Skeletal muscle tissue (tissue), 4 donors: Measurements from ENCODE around the gene ZRANB1. TPM values are rescaled to one million over a fixed set of nuclear protein-coding genes. Genes with fewer than 3 reads are reported as not detected.
"Not testable (repeated sequence)": the region's sequence is repeated elsewhere in the genome, so short reads cannot be mapped to it uniquely, and the experiment has no call there.

Experiments
- H3K27ac ChIP-seq: one replicate; pipeline ENCODE4 v1.7.0; 2013; ENCODE audit warnings: mild to moderate bottlenecking, low read depth, low read length, inconsistent platforms
- H3K27me3 ChIP-seq, 3 donors: one replicate each; pipeline ENCODE4 v1.7.0; 2013; ENCODE audit warnings: low read length in 3 of 3; ENCODE audit not compliant: control insufficient read depth in 3 of 3, insufficient read depth in 3 of 3
- H3K36me3 ChIP-seq, 3 donors: one replicate each; pipeline ENCODE4 v1.7.0; 2013; ENCODE audit warnings: low read length in 3 of 3; ENCODE audit not compliant: control insufficient read depth in 3 of 3, insufficient read depth in 3 of 3
- H3K4me1 ChIP-seq, 3 donors: one replicate each; pipeline ENCODE4 v1.7.0; 2013; ENCODE audit warnings: low read length in 3 of 3, mild to moderate bottlenecking in 3 of 3; ENCODE audit not compliant: control insufficient read depth in 3 of 3, insufficient read depth in 3 of 3
- H3K4me3 ChIP-seq, 3 donors: one replicate each; pipeline ENCODE4 v1.7.0; 2013; ENCODE audit warnings: low read length in 3 of 3
- H3K9ac ChIP-seq, 3 donors: one replicate each; pipeline ENCODE4 v1.7.0; 2013; ENCODE audit warnings: low read length in 3 of 3, mild to moderate bottlenecking in 3 of 3, moderate library complexity in 2 of 3, low read depth in 1 of 3
- H3K9me3 ChIP-seq, 3 donors: one replicate each; pipeline ENCODE4 v1.7.0; 2013; ENCODE audit warnings: low read length in 3 of 3; ENCODE audit not compliant: control insufficient read depth in 3 of 3
- total RNA-seq: library from RNA; depleted of rRNA; stranded (reverse); fragments of >200 nt; gene quantifications from one replicate; pipeline ENCODE4 v1.2.3, GENCODE V29; 2014
- donor health status: Osteomylitis.

ZRANB1 gene
- total RNA-seq, 1 donor from 2014 or later, result 36.5 TPM

DNA sequence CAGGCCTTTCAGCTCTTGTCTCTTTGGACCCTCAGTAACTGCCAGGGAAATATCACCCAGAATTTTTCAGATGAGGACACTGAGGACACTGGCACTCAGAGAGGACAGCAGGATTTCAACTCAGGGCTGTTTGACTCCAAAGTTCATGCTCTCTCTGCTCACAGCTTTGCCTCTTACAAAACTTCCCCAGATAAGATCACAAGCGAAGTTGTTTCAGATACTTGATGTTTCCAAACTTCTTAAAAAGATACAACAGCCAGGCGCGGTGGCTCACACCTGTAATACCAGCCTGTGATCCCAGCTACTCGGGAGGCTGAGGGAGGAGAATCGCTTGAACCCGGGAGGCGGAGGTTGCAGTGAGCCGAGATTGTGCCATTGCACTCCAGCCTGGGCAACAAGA lies 32.4 kb upstream of the ZRANB1 start:
- no peaks in the 10 kb centered on the region for H3K27me3 ChIP-seq
- no peak overlapping the region for H3K27ac ChIP-seq
- H3K36me3 ChIP-seq, result no peaks in the 10 kb centered on the region
- peaks cover 17 to 22% (median 17%) of the 10 kb centered on the region in 3 donors for H3K4me1 ChIP-seq
- H3K4me3 ChIP-seq, result no peak overlapping the region
- H3K9me3 ChIP-seq, result no peaks in the 10 kb centered on the region
- no peak overlapping the region for H3K9ac ChIP-seq

- Histone ChIP-seq H3K4me3 (peak overlapping the region in 2 of 3 donors; percentile 1 to 5), H3K36me3 (no peaks in the 10 kb centered on the region), H3K9me3 (no peaks in the 10 kb centered on the region), H3K27me3 (no peaks in the 10 kb centered on the region), H3K4me1 (peaks cover 21 to 28% (median 23%) of the 10 kb centered on the region in 3 donors), H3K9ac (peak overlapping the region in 1 of 3 donors; percentile 41), H3K27ac (peak overlapping the region; percentile 37)
These were observed 30.5 kb upstream of the ZRANB1 start for GRCh38 chr10:124911124-124912067.

DNA sequence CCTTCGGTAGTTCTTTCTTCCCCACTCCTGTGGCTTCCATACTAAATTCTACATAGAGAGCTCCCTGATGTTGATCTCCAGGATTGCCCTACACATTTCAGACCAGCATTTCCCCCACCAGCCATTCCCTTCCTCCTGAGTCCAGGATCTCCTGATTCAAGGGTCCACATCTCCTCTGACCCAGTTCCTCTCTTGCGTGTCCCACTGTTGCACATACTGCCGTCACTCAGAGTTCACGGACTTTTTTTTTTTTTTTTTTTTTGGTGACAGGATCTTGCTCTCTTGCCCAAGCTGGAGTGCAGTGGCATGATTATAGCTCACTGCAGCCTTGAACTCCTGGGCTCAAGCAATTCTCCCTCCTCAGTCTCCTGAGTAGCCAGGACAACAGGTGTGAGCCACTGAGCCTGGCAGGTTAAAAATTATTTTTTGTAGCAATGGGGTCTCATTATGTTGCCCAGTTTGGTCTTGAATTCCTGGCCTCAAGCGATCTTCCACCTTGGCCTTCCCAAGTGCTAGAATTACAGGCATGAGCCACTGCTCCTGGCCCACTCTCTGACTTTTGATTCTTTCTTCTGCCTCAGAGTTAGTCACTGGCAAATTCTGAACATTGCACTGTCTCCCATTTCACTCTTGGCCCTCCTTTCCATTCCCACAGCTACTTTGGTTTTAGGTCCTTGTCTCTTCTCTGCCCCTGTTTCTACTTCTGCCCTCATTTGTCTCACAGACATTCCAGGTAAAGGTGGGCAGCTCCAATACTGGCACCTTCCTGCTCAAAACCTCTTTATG lies 29.6 kb upstream of the ZRANB1 start:
- H3K36me3 ChIP-seq, result no peaks in the 10 kb centered on the region
- no peaks in the 10 kb centered on the region for H3K9me3 ChIP-seq
- H3K4me3 ChIP-seq, result peak overlapping the region in 1 of 3 donors; percentile 1
- peaks cover 21 to 28% (median 23%) of the 10 kb centered on the region in 3 donors for H3K4me1 ChIP-seq
- H3K27me3 ChIP-seq, result no peaks in the 10 kb centered on the region
- peak overlapping the region; percentile 37 for H3K27ac ChIP-seq
- H3K9ac ChIP-seq, result peak overlapping the region in 2 of 3 donors; percentile 14 to 26

DNA sequence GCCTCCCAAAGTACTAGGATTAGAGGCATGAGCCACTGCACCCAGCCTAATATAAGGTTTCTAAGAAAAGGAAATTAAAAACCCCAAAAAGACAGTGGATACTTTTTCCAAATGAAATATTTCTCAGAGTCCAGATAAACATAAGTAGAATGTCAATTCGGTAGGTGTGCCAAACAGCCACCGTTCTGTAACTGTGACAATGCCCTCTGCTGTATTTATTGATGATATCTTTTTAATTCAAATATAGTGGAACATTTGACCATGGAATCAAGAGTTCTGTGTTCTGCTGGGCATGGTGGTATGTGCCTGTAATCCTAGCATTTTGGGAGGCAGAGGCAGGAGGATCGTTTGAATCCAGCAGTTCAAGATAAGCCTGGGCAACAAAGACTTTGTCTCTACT lies 28.8 kb upstream of the ZRANB1 start:
- H3K4me3 ChIP-seq, result no peak overlapping the region
- H3K9me3 ChIP-seq, result no peaks in the 10 kb centered on the region
- no peaks in the 10 kb centered on the region for H3K27me3 ChIP-seq
- H3K27ac ChIP-seq, result no peak overlapping the region
- no peaks in the 10 kb centered on the region for H3K36me3 ChIP-seq
- H3K9ac ChIP-seq, result no peak overlapping the region
- peaks cover 21 to 28% (median 23%) of the 10 kb centered on the region in 3 donors for H3K4me1 ChIP-seq

DNA sequence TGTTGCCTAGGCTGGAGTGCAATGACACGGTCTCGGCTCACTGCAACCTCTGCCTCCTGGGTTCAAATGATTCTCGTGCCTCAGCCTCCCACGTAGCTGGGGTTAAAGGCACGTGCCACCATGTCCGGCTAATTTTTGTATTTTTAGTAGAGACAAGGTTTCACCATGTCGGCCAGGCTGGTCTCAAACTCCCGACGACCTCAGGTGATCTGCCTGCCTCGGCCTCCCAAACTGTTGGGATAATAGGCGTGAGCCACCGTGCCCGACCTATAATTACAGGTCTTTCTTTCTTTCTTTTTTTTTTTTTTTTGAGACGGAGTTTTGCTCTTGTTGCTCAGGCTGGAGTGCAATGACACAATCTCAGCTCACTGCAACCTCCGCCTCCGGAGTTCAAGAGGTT lies 27.5 kb upstream of the ZRANB1 start:
- not testable (repeated sequence) for H3K9ac ChIP-seq, H3K27me3 ChIP-seq, H3K27ac ChIP-seq, H3K9me3 ChIP-seq, H3K4me3 ChIP-seq, H3K36me3 ChIP-seq
- peaks cover 27 to 34% (median 32%) of the 10 kb centered on the region in 3 donors for H3K4me1 ChIP-seq

GRCh38 chr10:124916098-124916584 lies 25.8 kb upstream of the ZRANB1 start:
- H3K4me3 ChIP-seq, result peak overlapping the region; percentile 84 to 94 (median 93)
- H3K4me1 ChIP-seq, result peaks cover 27 to 43% (median 32%) of the 10 kb centered on the region in 3 donors
- H3K9ac ChIP-seq, result peak overlapping the region; percentile 97 to 99 (median 98)
- H3K9me3 ChIP-seq, result no peaks in the 10 kb centered on the region
- H3K36me3 ChIP-seq, result no peaks in the 10 kb centered on the region
- no peaks in the 10 kb centered on the region for H3K27me3 ChIP-seq
- H3K27ac ChIP-seq, result peak overlapping the region; percentile 96

DNA sequence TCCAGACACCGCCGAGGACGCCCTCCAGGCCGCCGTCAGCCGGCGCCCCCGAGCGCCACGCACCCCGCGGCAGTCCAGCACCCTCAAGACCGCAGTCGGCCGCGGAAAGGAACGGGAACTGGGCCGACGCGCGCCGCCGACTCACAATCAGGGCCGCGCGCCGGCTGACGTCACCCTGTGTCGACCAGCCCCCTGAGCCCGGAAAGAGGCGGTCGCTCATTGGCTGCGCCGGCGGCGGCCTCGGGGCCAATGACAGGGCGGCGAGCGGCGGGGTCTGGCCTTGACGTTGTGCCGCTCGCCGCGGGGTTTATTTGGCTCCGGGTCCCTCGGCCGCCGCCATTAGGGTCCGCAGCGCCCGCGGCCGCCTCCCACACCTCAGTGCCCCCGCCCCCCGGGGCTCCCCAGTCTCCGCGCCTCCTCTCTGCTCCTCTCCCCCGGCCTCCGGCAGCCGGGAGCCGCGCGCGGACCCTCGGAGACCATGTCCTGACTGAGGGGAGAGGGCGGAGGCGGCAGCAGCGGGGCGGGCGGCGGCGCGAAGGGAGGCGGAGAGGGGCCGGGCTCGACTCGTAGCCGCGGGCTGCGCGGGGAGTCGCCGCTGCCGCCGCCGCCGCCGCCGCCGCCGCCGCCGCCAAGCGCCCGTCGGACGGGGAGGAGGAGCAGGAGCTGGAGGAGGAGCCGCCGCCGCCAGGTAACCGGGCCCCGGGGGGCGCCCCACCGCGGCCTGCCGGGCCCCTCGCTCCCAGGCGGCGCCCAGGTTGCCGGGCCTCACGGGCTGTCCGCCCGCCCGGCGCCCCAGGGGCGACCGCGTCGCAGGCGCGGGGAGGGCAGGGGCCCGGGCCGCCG lies 25.1 kb upstream of the ZRANB1 start:
- Histone ChIP-seq H3K36me3 (no peaks in the 10 kb centered on the region), H3K4me1 (peaks cover 20 to 37% (median 29%) of the 10 kb centered on the region in 3 donors), H3K4me3 (peak overlapping the region; percentile 93 to 94 (median 93))

DNA sequence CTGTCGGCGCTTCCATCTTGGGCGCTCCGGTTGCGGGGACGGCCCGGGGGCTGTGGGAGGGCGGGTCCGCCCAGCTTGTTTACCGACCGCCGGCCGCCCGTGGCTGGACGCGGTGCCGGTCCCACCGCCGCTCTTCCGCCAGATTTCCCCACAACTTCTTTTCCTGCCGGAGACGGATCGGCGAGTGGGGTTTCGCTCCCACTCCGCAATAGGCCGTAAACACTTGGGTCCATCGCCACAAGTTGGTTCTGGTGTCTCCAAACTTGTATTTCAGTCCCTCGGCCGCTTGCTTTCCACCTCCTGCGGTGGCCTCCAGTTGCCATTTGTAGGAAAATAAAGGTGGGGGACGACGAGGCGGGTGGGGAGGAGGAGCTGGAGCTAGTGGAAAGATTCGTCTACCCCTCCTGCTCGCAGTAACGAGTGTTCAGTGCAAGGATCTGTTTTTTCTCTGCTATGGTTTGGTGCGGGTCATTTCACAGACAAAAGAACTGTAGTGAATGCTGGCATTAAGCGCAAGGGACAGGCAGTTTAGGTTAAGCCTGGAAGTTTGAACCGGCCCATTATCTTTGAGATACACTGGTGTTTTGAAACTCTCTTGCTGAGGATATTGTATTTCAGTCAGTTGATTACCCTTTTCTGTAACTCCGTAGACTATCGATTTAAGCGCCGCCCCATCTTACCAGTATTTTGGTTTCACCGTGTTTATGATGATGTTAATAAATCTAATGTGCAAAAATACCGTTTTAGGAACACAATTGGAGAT lies 24.3 kb upstream of the ZRANB1 start:
- H3K9ac ChIP-seq, result peak overlapping the region; percentile 98 to 99 (median 98)
- no peaks in the 10 kb centered on the region for H3K9me3 ChIP-seq
- H3K4me3 ChIP-seq, result peak overlapping the region; percentile 86 to 93 (median 91)
- no peaks in the 10 kb centered on the region for H3K36me3 ChIP-seq
- H3K4me1 ChIP-seq, result peaks cover 15 to 29% (median 22%) of the 10 kb centered on the region in 3 donors
- H3K27me3 ChIP-seq, result no peaks in the 10 kb centered on the region
- peak overlapping the region; percentile 99 for H3K27ac ChIP-seq

More for the DNA sequence above, 25.1 kb upstream of the ZRANB1 start:
- Histone ChIP-seq H3K9ac (peak overlapping the region; percentile 98 to 99 (median 98)), H3K27ac (peak overlapping the region; percentile 99), H3K9me3 (no peaks in the 10 kb centered on the region), H3K27me3 (no peaks in the 10 kb centered on the region)
